Stimulated activated CD8-positive, alpha-beta memory T cell treated with anti-CD3 and anti-CD28 coated beads, Interleukin-4, amount 100 ng/mL, for 48 hours (primary cell): Measurements from ENCODE around the gene NMT2.

Source experiments
- DNase-seq: peaks from one replicate; pipeline ENCODE4 v3.0.0-alpha.2; 2020

Gene NMT2

DNA sequence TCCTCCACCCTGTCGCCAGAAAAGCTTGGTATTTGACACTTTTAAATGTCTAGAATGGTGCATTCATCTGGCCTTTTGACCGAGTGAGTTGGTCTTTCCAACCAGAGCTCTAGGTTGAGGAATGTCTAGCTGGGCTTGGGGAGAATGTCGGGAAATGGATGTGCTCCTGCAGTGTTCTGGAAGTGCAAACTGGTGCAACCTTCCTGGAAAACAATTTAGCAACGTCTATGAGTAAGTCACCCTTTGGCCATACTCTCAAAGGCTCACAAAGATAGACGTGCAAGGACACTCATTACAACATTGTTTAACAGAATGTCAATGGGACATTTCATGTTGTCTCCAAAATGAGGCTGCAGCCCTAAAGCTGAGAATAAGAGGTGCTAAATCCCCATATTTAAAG, 12.2 kb upstream of the NMT2 start:
- DNase-seq, result no peak

DNA sequence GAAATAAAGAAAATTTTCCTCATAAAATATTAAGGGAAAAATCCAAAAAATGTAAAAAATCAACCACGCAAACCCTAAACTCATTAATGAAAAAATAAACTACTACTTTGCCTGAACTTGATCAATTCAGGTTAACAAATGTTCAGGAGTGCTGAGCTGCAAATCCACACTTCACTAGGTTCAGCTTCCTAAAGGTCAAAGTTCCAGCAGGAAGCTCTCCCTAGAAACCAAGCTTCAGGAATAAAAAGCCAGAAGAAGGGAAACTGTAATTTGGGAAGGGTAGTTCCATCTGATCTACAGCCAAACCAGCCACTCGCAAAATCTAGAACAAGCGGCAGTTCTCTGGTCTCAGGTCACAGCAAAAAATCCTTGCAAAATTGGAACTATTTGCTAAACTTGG, 7.8 kb upstream of the NMT2 start:
- DNase-seq, result no peak

- no peak for DNase-seq
Observed at GRCh38 chr10:15175587-15175986, 7.1 kb upstream of the NMT2 start.

DNA sequence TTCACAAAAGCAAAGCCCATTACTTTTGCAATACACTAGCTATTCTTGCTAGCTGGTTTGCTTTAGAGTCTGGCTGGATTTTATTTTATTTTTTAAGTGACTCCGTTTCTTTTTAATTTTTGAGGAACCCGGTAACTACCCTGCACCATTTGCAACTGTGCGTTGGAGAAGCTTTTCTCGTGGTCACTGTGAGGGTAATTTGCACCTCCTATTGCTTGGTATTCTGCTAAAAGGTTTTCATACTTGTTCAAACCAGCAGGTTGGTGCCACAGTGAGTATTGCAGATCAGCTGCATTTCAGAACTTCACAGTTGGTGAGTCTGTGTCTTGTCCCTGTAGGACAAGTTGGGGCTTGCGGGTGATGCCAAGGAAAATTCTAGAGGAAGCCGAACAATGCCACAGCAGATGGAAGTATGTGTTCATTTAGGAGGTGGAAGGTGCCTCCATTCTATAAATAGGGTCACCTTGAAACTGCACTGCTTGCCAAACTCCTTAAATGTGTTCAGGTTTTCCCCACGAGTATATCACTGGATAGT, 3.9 kb upstream of the NMT2 start:
- DNase-seq, result no peak

- DNase-seq, result peak; percentile 42
Observed at GRCh38 chr10:15169555-15170401, 1.3 kb upstream of the NMT2 start.

GRCh38 chr10:15168786-15169554, 477 bp upstream of the NMT2 start:
- DNase-seq, result peak; percentile 96

DNA sequence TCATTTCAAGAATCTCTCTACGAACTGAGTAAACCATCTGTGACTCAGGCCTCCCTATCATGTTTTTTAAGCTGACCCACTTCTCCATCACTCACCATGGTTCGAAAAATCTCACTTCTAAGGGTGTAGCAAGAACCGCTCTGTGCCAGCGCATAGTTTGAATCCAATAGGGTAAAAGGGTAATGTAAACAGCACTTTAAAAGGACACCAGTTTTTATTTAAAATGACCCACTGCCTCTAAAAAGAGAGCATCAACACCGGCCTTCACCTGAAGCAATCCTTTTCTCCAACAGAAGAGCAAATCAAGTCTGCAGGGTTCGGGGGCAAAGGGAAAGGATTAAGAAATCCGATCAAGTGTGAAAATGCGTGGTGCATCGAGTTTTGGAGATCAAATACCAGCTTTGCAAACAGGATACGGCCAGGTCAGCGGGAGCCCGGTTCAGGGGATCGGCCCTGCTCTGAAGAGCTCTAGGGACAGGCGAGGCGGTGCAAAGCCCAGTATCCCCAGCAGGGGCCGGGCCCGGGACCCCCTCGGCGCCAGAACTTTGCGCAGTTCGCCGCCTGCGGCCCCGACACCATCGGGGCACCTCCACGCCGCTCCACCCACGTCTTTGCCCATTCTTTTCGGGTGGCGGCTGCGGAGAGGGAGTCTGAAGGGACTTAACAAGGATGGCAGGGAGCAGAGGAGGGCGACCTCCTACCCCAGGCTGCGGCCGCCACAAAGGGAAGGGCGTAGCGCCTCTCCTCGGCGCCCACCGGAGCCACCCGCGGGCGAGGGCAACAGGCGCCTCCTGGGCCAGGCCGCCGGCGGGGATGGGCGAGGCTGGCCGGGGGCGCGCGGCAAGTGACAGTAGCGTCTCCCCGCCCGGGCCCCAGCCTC, 842 bp downstream of the NMT2 start:
- peak; percentile 58 for DNase-seq

DNA sequence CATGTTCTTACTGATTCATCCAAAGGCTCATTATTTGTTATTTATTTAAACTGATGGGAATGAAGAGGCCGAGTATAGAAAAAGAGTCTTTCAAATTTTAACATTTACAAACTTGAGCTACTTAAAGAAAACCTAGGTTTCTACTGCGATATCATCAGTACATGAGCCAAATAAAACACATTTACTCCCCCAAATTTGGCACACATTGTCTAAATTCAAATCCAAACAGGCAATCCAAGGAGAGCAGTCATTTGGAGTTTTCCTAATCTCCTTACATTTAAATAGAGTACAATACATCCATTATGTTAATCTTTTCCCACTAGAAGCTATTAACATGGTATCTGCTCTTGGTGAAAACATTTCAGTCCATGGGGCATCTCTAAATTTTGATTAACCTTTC, 2.2 kb downstream of the NMT2 start:
- no peak for DNase-seq

DNA sequence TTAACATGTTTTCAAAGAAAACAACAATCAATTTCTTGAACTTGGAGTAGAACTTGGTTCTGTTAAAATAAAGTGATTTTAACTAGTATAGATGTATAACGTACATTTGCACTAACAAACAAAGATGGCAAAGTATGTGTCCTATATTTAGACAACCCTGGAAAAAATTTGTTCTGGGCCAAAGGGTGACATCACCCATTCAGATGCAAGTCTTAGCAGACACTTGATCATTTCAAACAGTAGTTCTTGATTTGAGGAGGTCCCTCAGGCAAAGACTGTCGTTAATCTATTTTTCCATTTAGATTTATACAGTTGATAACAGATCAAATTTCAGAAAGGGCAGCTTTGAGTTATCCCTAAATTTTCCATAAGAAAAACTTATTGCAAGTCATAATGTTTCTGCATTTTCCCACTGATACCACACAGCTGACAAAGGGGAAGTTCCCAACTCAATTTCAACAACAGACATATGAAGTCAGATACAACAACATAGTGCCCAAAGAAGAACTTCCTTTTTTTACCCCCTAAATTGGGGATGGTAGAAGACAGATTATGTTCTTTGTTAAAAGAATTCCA, 5.2 kb downstream of the NMT2 start:
- DNase-seq, result no peak

DNA sequence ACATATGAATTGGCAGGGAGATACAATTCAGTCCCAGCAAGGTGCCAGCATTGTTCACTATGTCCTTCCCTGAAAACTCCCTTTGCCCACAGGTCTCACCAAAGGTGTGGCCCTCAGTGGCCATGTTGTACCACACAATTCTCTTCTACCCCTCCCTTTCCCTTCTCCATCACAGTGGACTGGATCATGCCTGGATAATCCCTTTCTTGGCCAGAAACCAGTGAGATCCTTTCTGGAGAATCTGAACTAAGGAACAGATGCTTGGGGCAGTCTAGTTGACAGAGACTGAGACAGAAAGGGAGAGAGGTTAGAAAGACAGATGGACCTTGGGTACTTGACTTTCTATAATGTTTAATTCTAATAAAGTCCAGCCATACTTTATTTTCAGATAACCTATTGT, 9.5 kb downstream of the NMT2 start:
- DNase-seq, result no peak

- DNase-seq, result no peak
Observed at GRCh38 chr10:15158448-15158847, 10.0 kb downstream of the NMT2 start.

GRCh38 chr10:15155978-15156656, 12.4 kb downstream of the NMT2 start:
- DNase-seq, result no peak

GRCh38 chr10:15152556-15152955, 15.9 kb downstream of the NMT2 start:
- no peak for DNase-seq

DNA sequence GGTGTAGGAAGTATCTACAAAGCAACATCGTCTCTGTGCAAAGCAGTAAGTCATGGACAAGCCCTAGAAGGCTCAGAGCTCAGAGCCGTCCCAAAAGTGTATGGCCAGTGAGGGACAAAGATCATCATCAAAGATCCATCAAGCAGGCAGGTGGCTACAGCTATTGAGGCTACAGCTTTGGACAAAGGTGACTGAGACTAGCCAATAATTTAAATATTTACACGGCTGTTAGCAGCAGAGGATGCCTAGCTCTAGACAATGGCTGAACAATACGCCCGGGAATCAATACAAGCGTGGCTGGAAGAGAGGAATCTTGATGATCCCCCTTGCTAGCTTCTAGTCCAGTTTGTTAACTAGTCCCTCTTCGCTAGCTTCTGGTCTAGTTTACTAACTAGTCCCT, 17.9 kb downstream of the NMT2 start:
- no peak for DNase-seq

DNA sequence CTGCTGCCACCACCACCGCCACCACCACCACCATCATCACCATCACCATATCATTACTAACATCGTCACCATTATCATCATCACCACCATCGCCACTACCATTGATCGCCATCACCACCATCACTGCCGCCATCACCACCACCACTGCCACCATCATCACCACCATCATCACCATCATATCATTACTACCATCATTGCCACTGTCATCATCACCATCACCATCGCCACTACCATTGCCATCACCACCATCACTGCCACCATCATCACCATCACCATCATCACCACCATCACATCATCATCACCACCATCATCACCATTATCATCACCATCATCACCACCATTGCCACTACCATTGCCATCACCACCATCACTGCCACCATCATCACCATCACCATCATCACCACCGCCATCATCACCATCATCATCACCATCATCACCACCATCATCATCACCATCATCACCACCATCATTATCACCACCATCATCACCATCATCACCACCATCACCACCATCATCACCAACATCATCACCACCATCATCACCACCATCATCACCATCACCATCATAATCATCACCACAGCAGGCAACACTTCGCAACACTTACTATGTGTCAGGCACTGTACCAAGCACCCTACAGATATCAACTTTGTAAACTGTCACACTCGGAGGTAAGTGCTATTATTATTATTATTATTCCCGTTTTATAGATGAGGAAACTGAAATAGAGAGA, 19.3 kb downstream of the NMT2 start:
- no peak for DNase-seq

DNA sequence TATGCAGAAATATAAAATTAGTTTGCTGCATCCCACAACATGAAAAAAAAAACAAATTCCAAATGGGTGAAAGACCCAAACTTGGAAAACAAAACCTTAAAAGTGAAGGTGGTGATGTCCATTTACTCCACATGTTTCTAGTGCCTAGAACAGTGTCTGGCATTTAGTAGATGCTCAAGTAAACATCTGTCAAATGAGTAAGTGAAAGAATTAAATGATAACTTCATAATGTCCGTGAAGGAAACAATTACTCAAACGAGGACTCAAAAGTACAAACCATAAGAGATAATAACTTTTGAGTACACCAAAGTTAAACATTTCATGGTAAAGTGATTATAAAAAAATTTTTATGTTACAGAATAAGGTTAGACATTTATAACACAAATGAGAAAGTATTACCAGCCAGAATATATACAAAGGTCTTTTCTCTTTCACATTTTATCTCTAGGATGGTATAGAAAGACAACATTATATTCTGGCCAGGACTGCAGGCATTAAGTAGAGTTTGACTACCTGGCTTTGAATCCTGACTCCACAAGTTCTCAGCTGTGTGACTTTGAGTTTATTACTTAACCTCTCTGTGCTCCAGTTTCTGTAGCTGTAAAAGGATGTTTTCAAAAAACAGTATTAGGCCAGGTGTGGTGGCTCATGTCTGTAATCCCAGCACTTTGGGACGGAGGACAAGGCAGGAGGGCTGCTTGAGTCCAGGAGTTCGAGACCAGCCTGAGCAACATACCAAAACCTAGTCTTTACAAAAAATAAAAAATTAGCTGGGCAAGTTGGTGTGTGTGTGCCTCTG, 20.7 kb downstream of the NMT2 start:
- DNase-seq, result no peak

GRCh38 chr10:15146366-15146765, 22.1 kb downstream of the NMT2 start:
- DNase-seq, result no peak

DNA sequence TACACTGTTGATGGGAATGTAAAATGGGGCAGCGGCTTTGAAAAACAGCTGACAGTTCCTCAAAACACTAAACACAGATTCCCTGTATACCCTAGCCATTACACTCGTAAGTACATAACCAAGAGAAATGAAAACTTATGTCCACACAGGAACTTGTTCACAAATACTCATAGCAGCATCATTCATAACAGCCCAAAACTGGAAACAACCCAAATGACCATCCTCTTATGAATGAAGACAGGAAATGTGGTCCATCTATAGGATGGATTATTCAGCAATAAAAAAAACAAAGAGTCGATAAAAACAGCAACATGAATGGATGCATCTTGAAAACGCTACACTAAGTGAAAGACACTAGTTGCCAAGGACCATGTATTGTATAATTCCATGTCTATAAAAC, 23.7 kb downstream of the NMT2 start:
- no peak for DNase-seq

DNA sequence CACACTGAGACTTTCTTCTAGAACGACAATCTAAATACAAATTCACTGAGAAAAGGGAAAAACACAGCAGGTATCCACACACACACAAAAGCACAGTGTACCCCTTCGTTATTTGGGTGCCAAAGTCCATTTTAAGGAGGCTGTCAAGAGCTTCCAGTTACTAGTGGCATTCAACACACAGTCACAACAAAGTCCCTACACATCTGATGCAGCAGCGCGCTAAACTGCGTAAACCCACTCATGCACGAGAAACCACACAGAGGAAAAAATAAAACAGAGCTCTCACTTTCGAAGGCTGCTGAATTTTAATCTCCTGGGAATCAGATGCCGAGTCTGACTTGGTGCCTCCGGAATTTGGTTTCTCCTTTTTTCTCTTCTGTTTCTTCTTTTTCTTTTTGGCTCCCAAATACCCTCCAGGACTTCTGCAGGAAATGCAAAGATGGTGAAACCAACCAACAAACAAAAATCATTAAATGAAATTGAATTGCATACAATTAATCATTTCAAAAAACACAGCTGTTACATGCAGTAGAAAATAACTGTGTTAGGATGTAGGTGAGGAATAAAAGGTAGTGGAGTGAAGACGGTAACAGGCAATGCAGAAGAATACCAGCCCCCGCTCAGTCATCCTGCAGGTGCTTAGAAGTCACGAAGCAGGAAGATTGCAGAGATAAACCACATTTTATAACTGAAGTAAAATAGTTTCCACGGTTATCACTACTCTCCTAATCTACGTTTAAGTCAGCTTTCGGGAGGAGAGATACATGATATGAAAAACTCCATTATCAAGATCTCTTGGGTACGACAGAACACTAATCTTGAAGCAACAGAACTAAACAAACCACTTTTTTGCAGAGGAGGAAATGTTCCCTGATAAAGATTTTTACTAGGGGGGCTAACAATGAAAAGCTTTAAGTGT, 27.1 kb downstream of the NMT2 start:
- DNase-seq, result peak; percentile 48
